Testis (tissue), 2 donors: ENCODE measurements around the gene SLC6A17.
A peak's percentile ranks its signal among the peaks of the same experiment; 100 is the strongest.

Experiments
- POLR2A ChIP-seq: fragments of 450-650 bp; IDR thresholded peaks from one replicate; pipeline ENCODE4 v1.6.1; 2017; ENCODE audit warnings: antibody characterized with exemption, mild to moderate bottlenecking, moderate library complexity
- TF ChIP-seq, protein P1 (sequence below), 3 experiments: fragments of 450-650 bp in 2 of 3; fragments of 200-600 bp in 1 of 3; sonication (generic) in 1 of 3; IDR thresholded peaks; one replicate each; pipeline ENCODE4 v1.5.1; 2016 to 2019; ENCODE audit warnings: antibody characterized with exemption in 3 of 3, mild to moderate bottlenecking in 2 of 3, moderate library complexity in 1 of 3

- TF ChIP-seq, protein P1, sequence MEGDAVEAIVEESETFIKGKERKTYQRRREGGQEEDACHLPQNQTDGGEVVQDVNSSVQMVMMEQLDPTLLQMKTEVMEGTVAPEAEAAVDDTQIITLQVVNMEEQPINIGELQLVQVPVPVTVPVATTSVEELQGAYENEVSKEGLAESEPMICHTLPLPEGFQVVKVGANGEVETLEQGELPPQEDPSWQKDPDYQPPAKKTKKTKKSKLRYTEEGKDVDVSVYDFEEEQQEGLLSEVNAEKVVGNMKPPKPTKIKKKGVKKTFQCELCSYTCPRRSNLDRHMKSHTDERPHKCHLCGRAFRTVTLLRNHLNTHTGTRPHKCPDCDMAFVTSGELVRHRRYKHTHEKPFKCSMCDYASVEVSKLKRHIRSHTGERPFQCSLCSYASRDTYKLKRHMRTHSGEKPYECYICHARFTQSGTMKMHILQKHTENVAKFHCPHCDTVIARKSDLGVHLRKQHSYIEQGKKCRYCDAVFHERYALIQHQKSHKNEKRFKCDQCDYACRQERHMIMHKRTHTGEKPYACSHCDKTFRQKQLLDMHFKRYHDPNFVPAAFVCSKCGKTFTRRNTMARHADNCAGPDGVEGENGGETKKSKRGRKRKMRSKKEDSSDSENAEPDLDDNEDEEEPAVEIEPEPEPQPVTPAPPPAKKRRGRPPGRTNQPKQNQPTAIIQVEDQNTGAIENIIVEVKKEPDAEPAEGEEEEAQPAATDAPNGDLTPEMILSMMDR (IDR thresholded peaks at IDR 0.05): peak in 1 of 3 experiments; percentile 9
- TF ChIP-seq POLR2A: no peak
These were observed 1.3 kb upstream of the SLC6A17 start for GRCh38 chr1:110148961-110149360.
